ENCODE measurements around the gene SNRPB2. TPM values are rescaled to one million over a fixed set of nuclear protein-coding genes. Genes with fewer than 3 reads are reported as not detected.

Gene SNRPB2
- total and polyA plus RNA-seq, 9 of the 15 experiments (the other 6 are each of a cell fraction or from before 2014, with no cell fraction given), result 40.0 to 131 (median 89.4) TPM

DNA sequence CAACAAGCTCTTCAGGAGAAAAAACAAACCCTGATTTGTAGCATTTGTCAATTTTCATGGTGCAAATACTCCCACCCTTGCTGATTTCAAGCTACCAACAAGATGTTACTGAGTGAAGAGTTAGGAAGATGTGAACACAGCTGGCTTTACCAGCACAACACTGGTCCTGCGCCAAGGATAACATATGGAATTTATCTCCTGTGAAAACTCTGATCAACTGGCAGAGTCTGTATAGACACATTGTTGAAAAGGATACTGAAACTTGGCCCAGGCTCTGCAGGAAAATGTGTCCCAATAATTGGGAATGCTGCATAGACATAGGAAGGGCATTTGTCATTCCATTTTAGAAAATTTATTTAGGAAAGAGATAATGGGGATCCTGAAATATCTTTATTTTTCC, 47.3 kb downstream of the SNRPB2 start:
- Histone ChIP-seq H3K9me3 (replicated peaks; ENCODE audit: control insufficient read depth, insufficient read depth, low read depth, low read length) (no peaks in the 10 kb centered on the region), H3K27me3 (ENCODE audit: control insufficient read depth in 2 of 2, insufficient read depth in 2 of 2, low read length in 2 of 2) (no peaks in the 10 kb centered on the region), H4K20me1 (replicated peaks; ENCODE audit: control insufficient read depth, insufficient read depth, low read length) (no peaks in the 10 kb centered on the region), H3K9me1 (ENCODE audit: control insufficient read depth, insufficient read depth, low read length) (no peaks in the 10 kb centered on the region), H3K9ac (ENCODE audit: insufficient read depth in 1 of 2, low read depth in 2 of 2, low read length in 2 of 2) (no peak overlapping the region), H2AFZ (ENCODE audit: low read depth, low read length) (no peak overlapping the region), H3K36me3 (ENCODE audit: control insufficient read depth, insufficient read depth, low read length) (no peaks in the 10 kb centered on the region), H3K27ac (ENCODE audit: extremely low read depth, low read depth, low read length) (no peak overlapping the region), H3K4me3 (no peak overlapping the region), H3K79me2 (ENCODE audit: control insufficient read depth, insufficient read depth, low read length) (no peaks in the 10 kb centered on the region), H3K4me1 (replicated peaks in 1 of 2; ENCODE audit: control insufficient read depth in 2 of 2, insufficient read depth in 2 of 2, low read length in 2 of 2) (no peaks in the 10 kb centered on the region), H3K4me2 (ENCODE audit: insufficient read depth, low read length) (no peak overlapping the region)
- CTCF ChIA-PET (ENCODE audit: low intra/inter-chr PET ratio), result no interaction called here
- 0% methylated on average over 1 of the region's 1 CpG for WGBS (ENCODE audit: insufficient coverage, low coverage, missing lambda C conversion rate)
- intact Hi-C loops (cut with micrococcal nuclease), result no loop called here
- DNase-seq (ENCODE audit: extremely low read depth in 1 of 4, low spot score in 3 of 4), result no peak
- FAIRE-seq, result no peak
- in situ Hi-C loops (cut with MboI), result no loop called here
- no TSS peak for BruUV-seq (replicated peaks)
- POLR2A ChIA-PET, result no interaction called here
- ATAC-seq, result no peak
- TF ChIP-seq, protein P1, sequence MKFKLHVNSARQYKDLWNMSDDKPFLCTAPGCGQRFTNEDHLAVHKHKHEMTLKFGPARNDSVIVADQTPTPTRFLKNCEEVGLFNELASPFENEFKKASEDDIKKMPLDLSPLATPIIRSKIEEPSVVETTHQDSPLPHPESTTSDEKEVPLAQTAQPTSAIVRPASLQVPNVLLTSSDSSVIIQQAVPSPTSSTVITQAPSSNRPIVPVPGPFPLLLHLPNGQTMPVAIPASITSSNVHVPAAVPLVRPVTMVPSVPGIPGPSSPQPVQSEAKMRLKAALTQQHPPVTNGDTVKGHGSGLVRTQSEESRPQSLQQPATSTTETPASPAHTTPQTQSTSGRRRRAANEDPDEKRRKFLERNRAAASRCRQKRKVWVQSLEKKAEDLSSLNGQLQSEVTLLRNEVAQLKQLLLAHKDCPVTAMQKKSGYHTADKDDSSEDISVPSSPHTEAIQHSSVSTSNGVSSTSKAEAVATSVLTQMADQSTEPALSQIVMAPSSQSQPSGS (CRISPR knock-in tag; IDR thresholded peaks at IDR 0.05), result no peak
- TF ChIP-seq HDAC8 (tag; IDR thresholded peaks at IDR 0.05) (no peak), ZNF347 (CRISPR knock-in tag; IDR thresholded peaks at IDR 0.05; ENCODE audit: low read depth) (no peak)
- TF ChIP-seq, protein P2, sequence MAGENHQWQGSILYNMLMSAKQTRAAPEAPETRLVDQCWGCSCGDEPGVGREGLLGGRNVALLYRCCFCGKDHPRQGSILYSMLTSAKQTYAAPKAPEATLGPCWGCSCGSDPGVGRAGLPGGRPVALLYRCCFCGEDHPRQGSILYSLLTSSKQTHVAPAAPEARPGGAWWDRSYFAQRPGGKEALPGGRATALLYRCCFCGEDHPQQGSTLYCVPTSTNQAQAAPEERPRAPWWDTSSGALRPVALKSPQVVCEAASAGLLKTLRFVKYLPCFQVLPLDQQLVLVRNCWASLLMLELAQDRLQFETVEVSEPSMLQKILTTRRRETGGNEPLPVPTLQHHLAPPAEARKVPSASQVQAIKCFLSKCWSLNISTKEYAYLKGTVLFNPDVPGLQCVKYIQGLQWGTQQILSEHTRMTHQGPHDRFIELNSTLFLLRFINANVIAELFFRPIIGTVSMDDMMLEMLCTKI (IDR thresholded peaks at IDR 0.05; ENCODE audit: partially characterized antibody), result no peak
- TF ChIP-seq, protein P3, sequence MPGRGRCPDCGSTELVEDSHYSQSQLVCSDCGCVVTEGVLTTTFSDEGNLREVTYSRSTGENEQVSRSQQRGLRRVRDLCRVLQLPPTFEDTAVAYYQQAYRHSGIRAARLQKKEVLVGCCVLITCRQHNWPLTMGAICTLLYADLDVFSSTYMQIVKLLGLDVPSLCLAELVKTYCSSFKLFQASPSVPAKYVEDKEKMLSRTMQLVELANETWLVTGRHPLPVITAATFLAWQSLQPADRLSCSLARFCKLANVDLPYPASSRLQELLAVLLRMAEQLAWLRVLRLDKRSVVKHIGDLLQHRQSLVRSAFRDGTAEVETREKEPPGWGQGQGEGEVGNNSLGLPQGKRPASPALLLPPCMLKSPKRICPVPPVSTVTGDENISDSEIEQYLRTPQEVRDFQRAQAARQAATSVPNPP (IDR thresholded peaks at IDR 0.05; ENCODE audit: borderline replicate concordance, insufficient read depth, insufficient read length), result no peak
- TF ChIP-seq, protein P4, sequence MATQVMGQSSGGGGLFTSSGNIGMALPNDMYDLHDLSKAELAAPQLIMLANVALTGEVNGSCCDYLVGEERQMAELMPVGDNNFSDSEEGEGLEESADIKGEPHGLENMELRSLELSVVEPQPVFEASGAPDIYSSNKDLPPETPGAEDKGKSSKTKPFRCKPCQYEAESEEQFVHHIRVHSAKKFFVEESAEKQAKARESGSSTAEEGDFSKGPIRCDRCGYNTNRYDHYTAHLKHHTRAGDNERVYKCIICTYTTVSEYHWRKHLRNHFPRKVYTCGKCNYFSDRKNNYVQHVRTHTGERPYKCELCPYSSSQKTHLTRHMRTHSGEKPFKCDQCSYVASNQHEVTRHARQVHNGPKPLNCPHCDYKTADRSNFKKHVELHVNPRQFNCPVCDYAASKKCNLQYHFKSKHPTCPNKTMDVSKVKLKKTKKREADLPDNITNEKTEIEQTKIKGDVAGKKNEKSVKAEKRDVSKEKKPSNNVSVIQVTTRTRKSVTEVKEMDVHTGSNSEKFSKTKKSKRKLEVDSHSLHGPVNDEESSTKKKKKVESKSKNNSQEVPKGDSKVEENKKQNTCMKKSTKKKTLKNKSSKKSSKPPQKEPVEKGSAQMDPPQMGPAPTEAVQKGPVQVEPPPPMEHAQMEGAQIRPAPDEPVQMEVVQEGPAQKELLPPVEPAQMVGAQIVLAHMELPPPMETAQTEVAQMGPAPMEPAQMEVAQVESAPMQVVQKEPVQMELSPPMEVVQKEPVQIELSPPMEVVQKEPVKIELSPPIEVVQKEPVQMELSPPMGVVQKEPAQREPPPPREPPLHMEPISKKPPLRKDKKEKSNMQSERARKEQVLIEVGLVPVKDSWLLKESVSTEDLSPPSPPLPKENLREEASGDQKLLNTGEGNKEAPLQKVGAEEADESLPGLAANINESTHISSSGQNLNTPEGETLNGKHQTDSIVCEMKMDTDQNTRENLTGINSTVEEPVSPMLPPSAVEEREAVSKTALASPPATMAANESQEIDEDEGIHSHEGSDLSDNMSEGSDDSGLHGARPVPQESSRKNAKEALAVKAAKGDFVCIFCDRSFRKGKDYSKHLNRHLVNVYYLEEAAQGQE (IDR thresholded peaks at IDR 0.05; ENCODE audit: borderline replicate concordance), result no peak
- TF ChIP-seq, protein P4 (CRISPR knock-in tag; IDR thresholded peaks at IDR 0.05; ENCODE audit: low read depth), result no peak

Measured in K562 (cell line).